Fibroblast of the aortic adventitia (primary cell): Measurements from ENCODE around the gene ADRA2A. TPM values are rescaled to one million over a fixed set of nuclear protein-coding genes. Genes with fewer than 3 reads are reported as not detected.

Source experiments
- DNase-seq: peaks from one replicate; pipeline ENCODE4 v3.0.0-alpha.2; 2010; ENCODE audit warnings: low read depth
- H3K4me3 ChIP-seq: 2 replicates; pipeline ENCODE4 v1.5.1; 2011; ENCODE audit warnings: low read depth, mild to moderate bottlenecking, control low read depth, low read length, moderate library complexity
- total RNA-seq: library from RNA; depleted of rRNA; stranded (reverse); fragments of >200 nt; gene quantifications from 2 replicates; pipeline ENCODE4 v1.2.3, GENCODE V29; 2012; ENCODE audit warnings: low replicate concordance
- TF ChIP-seq, protein P1 (sequence below): IDR thresholded peaks from 2 replicates; pipeline ENCODE4 v1.5.1; 2011; ENCODE audit warnings: mild to moderate bottlenecking, low read length, control low read depth, inconsistent platforms; ENCODE audit not compliant: insufficient read depth

Gene ADRA2A
- total RNA-seq, 1 donor, result 2.6 TPM

- no peak overlapping the region for H3K4me3 ChIP-seq
- DNase-seq, result no peak
- TF ChIP-seq, protein P1, sequence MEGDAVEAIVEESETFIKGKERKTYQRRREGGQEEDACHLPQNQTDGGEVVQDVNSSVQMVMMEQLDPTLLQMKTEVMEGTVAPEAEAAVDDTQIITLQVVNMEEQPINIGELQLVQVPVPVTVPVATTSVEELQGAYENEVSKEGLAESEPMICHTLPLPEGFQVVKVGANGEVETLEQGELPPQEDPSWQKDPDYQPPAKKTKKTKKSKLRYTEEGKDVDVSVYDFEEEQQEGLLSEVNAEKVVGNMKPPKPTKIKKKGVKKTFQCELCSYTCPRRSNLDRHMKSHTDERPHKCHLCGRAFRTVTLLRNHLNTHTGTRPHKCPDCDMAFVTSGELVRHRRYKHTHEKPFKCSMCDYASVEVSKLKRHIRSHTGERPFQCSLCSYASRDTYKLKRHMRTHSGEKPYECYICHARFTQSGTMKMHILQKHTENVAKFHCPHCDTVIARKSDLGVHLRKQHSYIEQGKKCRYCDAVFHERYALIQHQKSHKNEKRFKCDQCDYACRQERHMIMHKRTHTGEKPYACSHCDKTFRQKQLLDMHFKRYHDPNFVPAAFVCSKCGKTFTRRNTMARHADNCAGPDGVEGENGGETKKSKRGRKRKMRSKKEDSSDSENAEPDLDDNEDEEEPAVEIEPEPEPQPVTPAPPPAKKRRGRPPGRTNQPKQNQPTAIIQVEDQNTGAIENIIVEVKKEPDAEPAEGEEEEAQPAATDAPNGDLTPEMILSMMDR, result no peak
Measured at GRCh38 chr10:111114758-111115500, 38.1 kb downstream of the ADRA2A start.

DNA sequence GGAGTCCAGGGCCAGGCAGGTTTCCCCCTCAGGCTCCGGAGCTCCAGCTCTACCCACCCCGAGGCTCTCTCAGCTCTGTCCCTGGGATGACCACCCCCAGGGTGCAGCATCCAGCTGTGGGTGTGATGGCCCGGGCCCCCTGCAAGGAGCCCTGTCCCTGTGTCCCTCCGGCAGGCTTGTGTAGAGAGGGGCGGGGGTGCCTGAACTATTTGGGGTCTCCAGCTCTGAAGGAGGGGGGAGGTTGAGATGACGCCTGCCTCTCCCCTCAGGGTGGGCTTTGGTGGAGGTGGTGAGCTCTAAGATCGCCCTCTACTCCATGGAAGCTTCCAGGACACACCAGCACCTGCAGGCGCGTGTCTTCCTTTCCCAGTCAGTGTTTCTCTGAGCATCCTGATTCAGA is 39.4 kb downstream of the ADRA2A start:
- no peak overlapping the region for H3K4me3 ChIP-seq
- TF ChIP-seq, protein P1, result no peak
- DNase-seq, result no peak

- DNase-seq, result no peak
- TF ChIP-seq, protein P1, result no peak
- H3K4me3 ChIP-seq, result no peak overlapping the region
Measured at GRCh38 chr10:111116762-111117445, 40.1 kb downstream of the ADRA2A start.

GRCh38 chr10:111117528-111118277 is 40.9 kb downstream of the ADRA2A start:
- no peak for DNase-seq
- H3K4me3 ChIP-seq, result no peak overlapping the region
- TF ChIP-seq, protein P1, result no peak

GRCh38 chr10:111118758-111119157 is 41.9 kb downstream of the ADRA2A start:
- no peak overlapping the region for H3K4me3 ChIP-seq
- no peak for DNase-seq
- TF ChIP-seq, protein P1, result no peak

DNA sequence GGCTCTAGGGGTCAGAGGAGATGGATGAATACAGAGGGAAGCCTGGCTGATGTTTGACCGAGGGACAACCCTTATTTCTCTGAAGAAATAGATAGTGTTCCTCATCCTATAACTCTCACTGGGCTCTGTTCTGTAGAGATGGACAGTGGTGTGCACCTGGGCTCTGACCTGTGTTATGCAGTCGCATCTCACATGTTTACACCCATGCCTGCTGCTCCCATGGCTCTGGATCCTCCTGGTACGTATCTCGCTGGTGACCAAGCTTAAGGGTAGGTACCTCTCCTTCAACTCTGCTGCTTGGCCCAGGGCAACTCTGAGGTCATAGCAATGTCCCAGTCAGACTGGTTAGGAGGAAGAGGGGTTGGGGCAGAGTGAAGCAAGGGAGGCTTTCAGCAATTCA is 42.8 kb downstream of the ADRA2A start:
- TF ChIP-seq, protein P1, result no peak
- DNase-seq, result no peak
- H3K4me3 ChIP-seq, result no peak overlapping the region
